Measurements from ENCODE around the gene TMEM18.

TMEM18 gene

DNA sequence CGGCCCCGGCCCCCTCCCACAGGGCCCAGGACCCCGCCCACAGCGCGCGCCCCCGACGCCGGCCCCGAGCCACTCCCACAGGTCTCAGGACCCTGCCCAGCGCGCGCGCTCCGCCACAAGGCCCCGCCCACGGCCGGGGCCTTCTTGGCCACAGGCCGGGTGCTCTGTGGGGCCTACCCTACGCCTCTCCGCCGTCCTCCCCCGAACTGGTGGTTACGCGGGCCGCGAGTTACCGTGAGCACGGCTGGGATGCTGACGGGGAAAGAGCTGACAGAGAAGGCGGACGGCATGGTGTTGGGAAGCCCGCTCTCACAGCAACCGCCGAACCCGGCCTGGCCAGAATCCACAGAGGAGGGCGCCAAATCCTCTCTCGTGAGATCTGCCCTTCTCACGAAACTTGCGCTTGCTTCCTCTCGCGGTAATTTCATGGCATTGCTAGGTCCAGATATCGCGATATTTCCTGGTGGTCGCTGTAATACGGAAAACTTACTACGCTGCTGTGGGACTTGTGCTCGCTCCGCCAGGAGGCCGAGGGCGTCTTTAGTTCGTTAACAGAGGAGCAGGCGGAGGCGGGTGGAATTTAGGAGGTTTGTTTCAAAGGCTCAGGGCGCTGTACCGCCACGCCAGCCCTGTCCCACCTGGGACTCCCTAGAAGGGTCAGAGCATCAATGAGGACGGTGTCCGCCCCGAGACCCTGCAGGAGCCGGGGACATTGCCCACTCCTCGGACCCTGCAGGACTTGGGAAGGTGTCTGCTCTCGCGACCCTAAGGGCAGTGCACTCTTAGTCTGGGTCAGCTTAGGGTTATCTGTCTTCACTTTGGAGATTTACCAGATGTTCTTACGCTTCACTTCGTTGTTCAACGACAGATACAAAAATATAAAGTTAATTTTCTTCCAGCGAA is at the start of gene TMEM18:
TMEM18 (minus strand) TSS at position 351 of the 903 bp plus-strand sequence; CDS start at position 290, 61 bp downstream.
- ChIA-PET POLR2A (interaction anchor here (1.0 kb wide), 2 partner anchors 13 to 109 kb away, joined by 3 to 4 read pairs; no protein-coding TSS in a partner anchor), CTCF (no interaction called here)
- DNase-seq (ENCODE audit: extremely low spot score), result peak; percentile 92
- peak; percentile 77 for TF ChIP-seq L3MBTL2 (conservative IDR thresholded peaks at IDR 0.05)
- no peak for TF ChIP-seq NFRKB (IDR thresholded peaks at IDR 0.05)
- no peak for TF ChIP-seq FOXM1 (IDR thresholded peaks at IDR 0.05; ENCODE audit: borderline replicate concordance)
- no peak for TF ChIP-seq BHLHE40 (IDR thresholded peaks at IDR 0.05; ENCODE audit: borderline replicate concordance)
- no peak for TF ChIP-seq HDGF (IDR thresholded peaks at IDR 0.05; ENCODE audit: borderline replicate concordance)
- peak; percentile 80; the same call in 1 of the 2 replicates for TF ChIP-seq SP1 (IDR thresholded peaks at IDR 0.05)
- no peak for TF ChIP-seq CTBP1 (IDR thresholded peaks at IDR 0.05; ENCODE audit: borderline replicate concordance)
- no peak for TF ChIP-seq TARDBP (IDR thresholded peaks at IDR 0.05)
- peak; percentile 76; the same call in 1 of the 2 replicates for TF ChIP-seq ELF4 (IDR thresholded peaks at IDR 0.05)
- no peak for TF ChIP-seq ZNF384 (IDR thresholded peaks at IDR 0.05)
- no peak for TF ChIP-seq FOXA1 (IDR thresholded peaks at IDR 0.05)
- no peak for TF ChIP-seq LEF1 (IDR thresholded peaks at IDR 0.05; ENCODE audit: borderline replicate concordance)
- no peak for TF ChIP-seq FOXK2 (IDR thresholded peaks at IDR 0.05)

DNA sequence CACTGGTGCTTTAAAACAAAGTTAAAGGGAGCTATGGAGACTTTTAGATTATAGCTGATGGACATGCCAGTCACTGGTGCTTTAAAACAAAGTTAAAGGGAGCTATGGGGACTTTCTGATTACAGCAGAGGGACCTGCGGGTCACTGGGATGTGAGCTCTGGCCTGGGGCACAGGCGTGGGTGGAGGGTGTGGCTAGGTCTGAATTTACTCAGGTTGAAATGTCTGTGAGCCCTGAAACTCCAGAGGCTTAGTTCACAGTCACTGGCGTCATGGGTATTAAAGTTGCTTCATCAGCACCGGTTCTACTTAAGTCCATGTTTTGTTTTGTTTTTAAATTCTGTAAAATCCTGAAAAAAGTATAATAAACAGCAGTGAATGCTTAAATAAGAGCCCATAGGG is 49.0 kb upstream of the TMEM18 start:
- TF ChIP-seq NFRKB (IDR thresholded peaks at IDR 0.05) (no peak), ARNT (IDR thresholded peaks at IDR 0.05) (no peak), SP1 (IDR thresholded peaks at IDR 0.05) (no peak), HDGF (IDR thresholded peaks at IDR 0.05; ENCODE audit: borderline replicate concordance) (no peak), L3MBTL2 (conservative IDR thresholded peaks at IDR 0.05) (no peak), LEF1 (IDR thresholded peaks at IDR 0.05; ENCODE audit: borderline replicate concordance) (no peak), FOXA1 (IDR thresholded peaks at IDR 0.05) (no peak), TARDBP (IDR thresholded peaks at IDR 0.05) (no peak)
- POLR2A ChIA-PET, result no interaction called here
- no peak for DNase-seq (ENCODE audit: extremely low spot score)
- CTCF ChIA-PET, result interaction anchor here (0.5 kb wide), 1 partner anchor 11 kb away, joined by 3 read pairs; no protein-coding TSS in a partner anchor

DNA sequence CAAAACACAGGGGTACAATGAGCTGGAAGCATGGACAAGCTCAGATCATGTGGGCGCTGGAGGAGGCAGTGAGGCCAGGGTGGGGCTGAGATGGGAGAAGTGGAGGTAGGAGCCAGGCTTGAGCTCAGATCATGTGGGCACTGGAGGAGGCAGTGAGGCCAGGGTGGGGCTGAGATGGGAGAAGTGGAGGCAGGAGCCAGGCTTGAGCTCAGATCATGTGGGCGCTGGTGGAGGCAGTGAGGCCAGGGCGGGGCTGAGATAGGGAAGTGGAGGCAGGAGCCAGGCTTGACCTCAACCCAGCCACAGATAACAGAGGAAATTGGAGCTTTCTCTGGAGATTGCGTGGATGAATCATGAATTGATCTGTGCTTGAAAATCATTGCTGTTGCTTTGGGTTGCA is 48.3 kb upstream of the TMEM18 start:
- TF ChIP-seq SP1 (IDR thresholded peaks at IDR 0.05) (no peak), FOXK2 (IDR thresholded peaks at IDR 0.05) (no peak), BHLHE40 (IDR thresholded peaks at IDR 0.05; ENCODE audit: borderline replicate concordance) (no peak), SUZ12 (IDR thresholded peaks at IDR 0.05) (no peak), ARNT (IDR thresholded peaks at IDR 0.05) (no peak), NFRKB (IDR thresholded peaks at IDR 0.05) (no peak), L3MBTL2 (conservative IDR thresholded peaks at IDR 0.05) (no peak), ZNF384 (IDR thresholded peaks at IDR 0.05) (no peak)
- CTCF ChIA-PET, result no interaction called here
- POLR2A ChIA-PET, result interaction anchor here (0.7 kb wide), 1 partner anchor 9 kb away, joined by 3 read pairs; no protein-coding TSS in a partner anchor
- DNase-seq (ENCODE audit: extremely low spot score), result no peak

DNA sequence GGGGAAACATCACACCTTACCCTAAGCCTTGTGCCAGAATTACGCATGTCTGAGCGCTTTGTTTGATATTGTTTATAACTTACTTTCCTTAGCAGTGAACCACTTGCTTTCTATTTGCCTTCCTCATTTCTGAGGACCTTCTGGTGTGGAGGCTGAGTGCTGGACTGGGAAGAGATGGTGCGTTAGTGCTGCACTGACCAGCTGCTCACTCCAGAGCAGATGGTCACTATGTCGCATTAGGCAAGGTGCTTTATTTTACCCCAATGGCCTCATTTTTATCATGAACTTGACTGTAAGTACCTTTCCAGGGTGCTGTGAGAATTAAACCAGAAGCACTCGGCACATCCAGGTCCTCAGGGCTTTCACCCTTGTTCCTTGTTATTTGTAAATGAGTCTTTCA is 46.6 kb upstream of the TMEM18 start:
- TF ChIP-seq ZNF384 (IDR thresholded peaks at IDR 0.05) (no peak), FOXK2 (IDR thresholded peaks at IDR 0.05) (no peak), BHLHE40 (IDR thresholded peaks at IDR 0.05; ENCODE audit: borderline replicate concordance) (no peak), TARDBP (IDR thresholded peaks at IDR 0.05) (no peak), SUZ12 (IDR thresholded peaks at IDR 0.05) (no peak), HDGF (IDR thresholded peaks at IDR 0.05; ENCODE audit: borderline replicate concordance) (no peak), FOXM1 (IDR thresholded peaks at IDR 0.05; ENCODE audit: borderline replicate concordance) (no peak), LEF1 (IDR thresholded peaks at IDR 0.05; ENCODE audit: borderline replicate concordance) (no peak), L3MBTL2 (conservative IDR thresholded peaks at IDR 0.05) (no peak), NFRKB (IDR thresholded peaks at IDR 0.05) (no peak), FOXA1 (IDR thresholded peaks at IDR 0.05) (no peak), CTBP1 (IDR thresholded peaks at IDR 0.05; ENCODE audit: borderline replicate concordance) (no peak), ARNT (IDR thresholded peaks at IDR 0.05) (no peak), ELF4 (IDR thresholded peaks at IDR 0.05) (no peak), SP1 (IDR thresholded peaks at IDR 0.05) (no peak)
- TF ChIP-seq, protein P1, sequence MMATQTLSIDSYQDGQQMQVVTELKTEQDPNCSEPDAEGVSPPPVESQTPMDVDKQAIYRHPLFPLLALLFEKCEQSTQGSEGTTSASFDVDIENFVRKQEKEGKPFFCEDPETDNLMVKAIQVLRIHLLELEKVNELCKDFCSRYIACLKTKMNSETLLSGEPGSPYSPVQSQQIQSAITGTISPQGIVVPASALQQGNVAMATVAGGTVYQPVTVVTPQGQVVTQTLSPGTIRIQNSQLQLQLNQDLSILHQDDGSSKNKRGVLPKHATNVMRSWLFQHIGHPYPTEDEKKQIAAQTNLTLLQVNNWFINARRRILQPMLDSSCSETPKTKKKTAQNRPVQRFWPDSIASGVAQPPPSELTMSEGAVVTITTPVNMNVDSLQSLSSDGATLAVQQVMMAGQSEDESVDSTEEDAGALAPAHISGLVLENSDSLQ (IDR thresholded peaks at IDR 0.05), result no peak
- DNase-seq (ENCODE audit: extremely low spot score), result no peak
- ChIA-PET CTCF (interaction anchor here (0.8 kb wide), 1 partner anchor 8 kb away, joined by 3 read pairs; no protein-coding TSS in a partner anchor), POLR2A (no interaction called here)

DNA sequence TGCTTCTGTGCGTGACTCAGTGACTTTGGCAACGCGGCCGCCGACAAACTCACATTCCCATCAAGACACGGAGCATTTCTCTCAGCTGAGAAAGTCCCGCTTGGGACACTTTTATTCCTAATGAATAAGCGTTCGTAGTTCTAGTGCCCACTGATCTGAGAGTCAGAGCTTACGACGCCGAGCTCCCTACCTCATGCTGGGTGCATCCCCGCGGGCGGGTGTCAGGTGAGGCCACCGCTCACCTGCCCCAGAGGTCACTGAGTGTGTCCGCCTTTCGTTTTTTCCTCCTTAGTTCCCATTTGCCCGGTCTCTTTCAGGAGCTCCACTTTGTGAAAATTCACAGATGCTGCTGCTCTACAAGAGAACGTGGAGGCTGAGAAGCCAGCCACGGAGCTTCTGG is 43.6 kb upstream of the TMEM18 start:
- TF ChIP-seq SP1 (IDR thresholded peaks at IDR 0.05) (no peak), SUZ12 (IDR thresholded peaks at IDR 0.05) (no peak), ARNT (IDR thresholded peaks at IDR 0.05) (no peak), FOXM1 (IDR thresholded peaks at IDR 0.05; ENCODE audit: borderline replicate concordance) (no peak)
- no peak for DNase-seq (ENCODE audit: extremely low spot score)
- POLR2A ChIA-PET, result no interaction called here
- CTCF ChIA-PET, result interaction anchor here (0.5 to 0.6 kb wide), 3 partner anchors 127 to 825 kb away, joined by 3 read pairs; no protein-coding TSS in a partner anchor

DNA sequence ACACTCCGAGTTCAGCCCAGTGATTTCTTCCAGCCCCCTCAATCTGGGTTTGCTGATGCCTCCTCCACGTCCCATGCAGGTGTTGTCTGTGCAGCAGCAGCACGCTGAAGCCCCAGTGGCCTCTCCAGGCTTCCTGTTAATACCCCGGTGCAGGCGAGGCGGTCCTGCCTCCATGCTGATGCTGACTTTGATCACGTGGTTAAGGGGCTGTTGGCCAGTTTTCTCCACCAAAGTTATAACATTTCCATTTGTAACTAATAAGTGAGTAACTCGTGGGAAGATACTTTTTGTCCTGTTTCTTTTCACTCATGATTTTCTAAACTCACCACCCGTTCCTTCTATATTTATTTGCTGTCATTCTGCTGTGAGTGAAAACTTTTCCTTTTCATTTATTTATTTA is 42.5 kb upstream of the TMEM18 start:
- ChIA-PET POLR2A (no interaction called here), CTCF (no interaction called here)
- no peak for DNase-seq (ENCODE audit: extremely low spot score)
- TF ChIP-seq FOXK2 (IDR thresholded peaks at IDR 0.05), result no peak
- TF ChIP-seq CTBP1 (IDR thresholded peaks at IDR 0.05; ENCODE audit: borderline replicate concordance), result no peak
- TF ChIP-seq SUZ12 (IDR thresholded peaks at IDR 0.05), result no peak

DNA sequence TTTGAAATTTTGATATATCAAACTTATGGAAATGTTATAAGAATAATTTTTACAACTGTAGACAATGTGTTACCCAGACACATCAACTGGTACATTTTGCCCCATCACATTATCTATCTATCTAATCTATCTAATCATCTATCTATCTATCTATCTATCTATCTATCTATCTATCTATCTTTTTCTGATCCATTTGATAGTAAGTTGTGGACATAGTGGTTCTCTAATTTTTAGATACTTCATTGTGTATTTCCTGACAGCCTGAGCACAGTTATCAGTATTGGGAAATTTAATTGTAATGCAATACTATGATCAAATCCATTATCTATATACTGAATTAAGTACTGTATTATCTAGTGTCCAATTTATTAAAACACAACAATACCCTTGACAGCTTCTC is 42.0 kb upstream of the TMEM18 start:
- TF ChIP-seq HDGF (IDR thresholded peaks at IDR 0.05; ENCODE audit: borderline replicate concordance), result no peak
- no peak for TF ChIP-seq ZNF384 (IDR thresholded peaks at IDR 0.05)
- TF ChIP-seq, protein P1 (IDR thresholded peaks at IDR 0.05), result no peak
- no peak for TF ChIP-seq ELF4 (IDR thresholded peaks at IDR 0.05)
- no peak for TF ChIP-seq ARNT (IDR thresholded peaks at IDR 0.05)
- CTCF ChIA-PET, result no interaction called here

More for the DNA sequence above, 42.0 kb upstream of the TMEM18 start:
- no peak for DNase-seq (ENCODE audit: extremely low spot score)
- POLR2A ChIA-PET, result no interaction called here
